Stimulated activated memory B cell treated with anti-CD40 and anti-IgM and Interleukin-4, amounts not matched to agents 10 μg/mL and 1 μg/mL and 100 μg/mL, for 72 hours (primary cell): ENCODE data around the gene WDR46.
"Not testable (repeated sequence)": the region's sequence is repeated elsewhere in the genome, so short reads cannot be mapped to it uniquely, and the experiment has no call there.

Experiments used
- ATAC-seq: fragments of 150-1000 bp; cut with Tn5 transposase; 2 replicates; pipeline ENCODE4 v1.10.0; 2021
- H3K27ac Mint-ChIP-seq: one replicate; pipeline ENCODE4 v1.8.0; 2022; ENCODE audit warnings: mild to moderate bottlenecking, mixed read lengths
- H3K27me3 Mint-ChIP-seq: one replicate; pipeline ENCODE4 v1.8.0; 2022; ENCODE audit warnings: mixed read lengths
- H3K36me3 Mint-ChIP-seq: one replicate; pipeline ENCODE4 v1.8.0; 2022; ENCODE audit warnings: mixed read lengths
- H3K4me1 Mint-ChIP-seq: one replicate; pipeline ENCODE4 v1.8.0; 2022; ENCODE audit warnings: mixed read lengths
- H3K4me3 Mint-ChIP-seq: one replicate; pipeline ENCODE4 v1.8.0; 2022; ENCODE audit warnings: mild to moderate bottlenecking, moderate library complexity, mixed read lengths
- H3K9me3 Mint-ChIP-seq: one replicate; pipeline ENCODE4 v1.8.0; 2022; ENCODE audit warnings: mixed read lengths

WDR46 gene

GRCh38 chr6:33271117-33271467 is 17.9 kb downstream of the WDR46 start:
- Mint-ChIP-seq H3K9me3 (no peaks in the 10 kb centered on the region), H3K4me1 (peaks cover 52% of the 10 kb centered on the region), H3K36me3 (peaks cover 78% of the 10 kb centered on the region), H3K4me3 (peak overlapping the region; percentile 93), H3K27me3 (no peaks in the 10 kb centered on the region), H3K27ac (peak overlapping the region; percentile 98)
- no peak for ATAC-seq

GRCh38 chr6:33264015-33264414 is 25.0 kb downstream of the WDR46 start:
- Mint-ChIP-seq H3K36me3 (peaks cover 69% of the 10 kb centered on the region), H3K4me1 (no peaks in the 10 kb centered on the region), H3K27me3 (no peaks in the 10 kb centered on the region), H3K27ac (no peak overlapping the region), H3K9me3 (no peaks in the 10 kb centered on the region), H3K4me3 (no peak overlapping the region)
- ATAC-seq, result no peak

- H3K4me1 Mint-ChIP-seq, H3K27me3 Mint-ChIP-seq, H3K4me3 Mint-ChIP-seq, ATAC-seq, H3K27ac Mint-ChIP-seq, H3K9me3 Mint-ChIP-seq: not testable (repeated sequence)
- peaks cover 59% of the 10 kb centered on the region for H3K36me3 Mint-ChIP-seq
Observed at GRCh38 chr6:33262490-33262889, 26.5 kb downstream of the WDR46 start.

- Mint-ChIP-seq H3K4me3 (no peak overlapping the region), H3K9me3 (no peaks in the 10 kb centered on the region), H3K4me1 (no peaks in the 10 kb centered on the region), H3K27ac (no peak overlapping the region), H3K36me3 (peaks cover 43% of the 10 kb centered on the region), H3K27me3 (no peaks in the 10 kb centered on the region)
- ATAC-seq, result no peak
Observed at GRCh38 chr6:33259032-33259431, 30.0 kb downstream of the WDR46 start.

- Mint-ChIP-seq H3K9me3 (no peaks in the 10 kb centered on the region), H3K36me3 (peaks cover 43% of the 10 kb centered on the region), H3K27me3 (no peaks in the 10 kb centered on the region), H3K27ac (no peak overlapping the region), H3K4me1 (peaks cover 23% of the 10 kb centered on the region), H3K4me3 (no peak overlapping the region)
- no peak for ATAC-seq
Observed at GRCh38 chr6:33254591-33254990, 34.4 kb downstream of the WDR46 start.

GRCh38 chr6:33252759-33253158 is 36.3 kb downstream of the WDR46 start:
- Mint-ChIP-seq H3K9me3 (no peaks in the 10 kb centered on the region), H3K4me3 (no peak overlapping the region), H3K27ac (no peak overlapping the region), H3K27me3 (no peaks in the 10 kb centered on the region), H3K4me1 (peaks cover 39% of the 10 kb centered on the region), H3K36me3 (peaks cover 41% of the 10 kb centered on the region)
- no peak for ATAC-seq

- H3K27ac Mint-ChIP-seq, result peak overlapping the region; percentile 4
- H3K36me3 Mint-ChIP-seq, result peaks cover 37% of the 10 kb centered on the region
- no peak for ATAC-seq
- no peaks in the 10 kb centered on the region for H3K9me3 Mint-ChIP-seq
- H3K4me3 Mint-ChIP-seq, result no peak overlapping the region
- no peaks in the 10 kb centered on the region for H3K27me3 Mint-ChIP-seq
- H3K4me1 Mint-ChIP-seq, result peaks cover 40% of the 10 kb centered on the region
Observed at GRCh38 chr6:33251395-33252012, 37.5 kb downstream of the WDR46 start.

GRCh38 chr6:33250731-33251130 is 38.3 kb downstream of the WDR46 start:
- no peaks in the 10 kb centered on the region for H3K27me3 Mint-ChIP-seq
- H3K27ac Mint-ChIP-seq, result peak overlapping the region; percentile 91
- no peaks in the 10 kb centered on the region for H3K9me3 Mint-ChIP-seq
- no peak for ATAC-seq
- H3K4me3 Mint-ChIP-seq, result no peak overlapping the region
- peaks cover 34% of the 10 kb centered on the region for H3K36me3 Mint-ChIP-seq
- peaks cover 40% of the 10 kb centered on the region for H3K4me1 Mint-ChIP-seq

- peaks cover 32% of the 10 kb centered on the region for H3K36me3 Mint-ChIP-seq
Observed at GRCh38 chr6:33249732-33250630, 39.1 kb downstream of the WDR46 start.

GRCh38 chr6:33248932-33249731 is 39.9 kb downstream of the WDR46 start:
- H3K4me1 Mint-ChIP-seq, result peaks cover 40% of the 10 kb centered on the region
- H3K27me3 Mint-ChIP-seq, result no peaks in the 10 kb centered on the region
- H3K9me3 Mint-ChIP-seq, result no peaks in the 10 kb centered on the region
- H3K36me3 Mint-ChIP-seq, result peaks cover 32% of the 10 kb centered on the region
- peak overlapping the region; percentile 82 for H3K4me3 Mint-ChIP-seq
- peak; percentile 96 for ATAC-seq
- peak overlapping the region; percentile 91 for H3K27ac Mint-ChIP-seq

More at GRCh38 chr6:33249732-33250630, 39.1 kb downstream of the WDR46 start:
- no peak for ATAC-seq
- H3K9me3 Mint-ChIP-seq, result no peaks in the 10 kb centered on the region
- no peaks in the 10 kb centered on the region for H3K27me3 Mint-ChIP-seq
- H3K27ac Mint-ChIP-seq, result peak overlapping the region; percentile 91
- peak overlapping the region; percentile 82 for H3K4me3 Mint-ChIP-seq
- peaks cover 40% of the 10 kb centered on the region for H3K4me1 Mint-ChIP-seq

GRCh38 chr6:33248643-33248931 is 40.5 kb downstream of the WDR46 start:
- ATAC-seq, result peak; percentile 38
- Mint-ChIP-seq H3K4me3 (peak overlapping the region; percentile 82), H3K27me3 (no peaks in the 10 kb centered on the region), H3K9me3 (no peaks in the 10 kb centered on the region), H3K36me3 (peaks cover 32% of the 10 kb centered on the region), H3K27ac (peak overlapping the region; percentile 91), H3K4me1 (peaks cover 40% of the 10 kb centered on the region)

GRCh38 chr6:33247977-33248642 is 40.9 kb downstream of the WDR46 start:
- Mint-ChIP-seq H3K36me3 (peaks cover 31% of the 10 kb centered on the region), H3K27ac (peak overlapping the region; percentile 91), H3K4me3 (peak overlapping the region; percentile 82), H3K27me3 (no peaks in the 10 kb centered on the region), H3K9me3 (no peaks in the 10 kb centered on the region), H3K4me1 (peaks cover 40% of the 10 kb centered on the region)
- ATAC-seq, result peak; percentile 74

- Mint-ChIP-seq H3K9me3 (no peaks in the 10 kb centered on the region), H3K36me3 (no peaks in the 10 kb centered on the region), H3K4me3 (no peak overlapping the region), H3K4me1 (peaks cover 12% of the 10 kb centered on the region), H3K27me3 (peaks cover 24% of the 10 kb centered on the region), H3K27ac (no peak overlapping the region)
- ATAC-seq, result no peak
Observed at GRCh38 chr6:33243476-33243875, 45.6 kb downstream of the WDR46 start.

- H3K36me3 Mint-ChIP-seq, result no peaks in the 10 kb centered on the region
- H3K4me1 Mint-ChIP-seq, result peaks cover 4% of the 10 kb centered on the region
- no peaks in the 10 kb centered on the region for H3K9me3 Mint-ChIP-seq
- peaks cover 27% of the 10 kb centered on the region for H3K27me3 Mint-ChIP-seq
- H3K4me3 Mint-ChIP-seq, result no peak overlapping the region
- no peak for ATAC-seq
- H3K27ac Mint-ChIP-seq, result no peak overlapping the region
Observed at GRCh38 chr6:33241968-33242367, 47.1 kb downstream of the WDR46 start.

- Mint-ChIP-seq H3K27ac (no peak overlapping the region), H3K4me3 (no peak overlapping the region), H3K36me3 (no peaks in the 10 kb centered on the region), H3K4me1 (peaks cover 4% of the 10 kb centered on the region), H3K9me3 (no peaks in the 10 kb centered on the region), H3K27me3 (peaks cover 61% of the 10 kb centered on the region)
- ATAC-seq, result no peak
Observed at GRCh38 chr6:33237741-33238140, 51.3 kb downstream of the WDR46 start.
